Kidney (tissue), 14 donors: ENCODE measurements around the gene EBP. TPM values are rescaled to one million over a fixed set of nuclear protein-coding genes. Genes with fewer than 3 reads are reported as not detected.
A peak's percentile ranks its signal among the peaks of the same experiment; 100 is the strongest.

Source experiments
- DNase-seq, 5 donors: peaks; one replicate each; pipeline ENCODE4 v3.0.0-alpha.2; 2013 to 2020
- FAIRE-seq: peaks from 2 replicates; lab custom pipeline; 2012; peaks lifted over from hg19 to GRCh38; lab: Jason Lieb, UNC
- H3K27ac ChIP-seq, 2 donors: one replicate each; pipeline ENCODE4 v1.7.0; 2013; ENCODE audit warnings: low read depth in 2 of 2, low read length in 2 of 2, inconsistent platforms in 1 of 2
- H3K27me3 ChIP-seq: one replicate; pipeline ENCODE4 v1.7.1; 2013; ENCODE audit warnings: low read length, inconsistent platforms; ENCODE audit not compliant: control insufficient read depth, insufficient read depth
- H3K36me3 ChIP-seq, 3 donors: one replicate each; pipeline versions ENCODE4 v1.7.0 to v1.7.1; 2013; ENCODE audit warnings: low read length in 3 of 3, control low read depth in 1 of 3, inconsistent platforms in 1 of 3; ENCODE audit not compliant: insufficient read depth in 3 of 3, control insufficient read depth in 2 of 3
- H3K4me1 ChIP-seq, 3 donors: one replicate each; pipeline versions ENCODE4 v1.7.0 to v1.7.1; 2013; ENCODE audit warnings: low read length in 3 of 3, inconsistent platforms in 1 of 3, low read depth in 1 of 3; ENCODE audit not compliant: control insufficient read depth in 2 of 3, insufficient read depth in 2 of 3
- H3K4me3 ChIP-seq, 3 donors: one replicate each; pipeline versions ENCODE4 v1.7.0 to v1.8.1; 2013; ENCODE audit warnings: low read length in 3 of 3, control low read depth in 1 of 3, inconsistent platforms in 1 of 3
- H3K9ac ChIP-seq, 3 donors: one replicate each; pipeline versions ENCODE4 v1.7.0 to v1.7.1; 2013; ENCODE audit warnings: low read length in 3 of 3, control low read depth in 1 of 3, inconsistent platforms in 1 of 3
- H3K9me3 ChIP-seq, 3 donors: one replicate each; pipeline versions ENCODE4 v1.7.0 to v1.7.1; 2013; ENCODE audit warnings: low read length in 3 of 3, control low read depth in 1 of 3, inconsistent platforms in 1 of 3; ENCODE audit not compliant: control insufficient read depth in 2 of 3, insufficient read depth in 1 of 3
- CTCF ChIP-seq: IDR thresholded peaks from 3 replicates; pipeline ENCODE4 v1.5.1; 2012; ENCODE audit warnings: mild to moderate bottlenecking, moderate library complexity, borderline replicate concordance; ENCODE audit not compliant: insufficient read depth; ENCODE audit errors: extremely low read depth
- intact Hi-C: fragments of 100-400 bp; cut with DNase I; formaldehyde crosslinking; loops from one replicate; pipeline ENCODE4 v1.11.1; 2022
- polyA plus RNA-seq: library from polyadenylated mRNA; stranded (reverse); fragments of 350-450 nt; fragmentation: Illumina TruSeq; extraction: RNeasy Lipid Tissue Mini Kit (QIAGEN cat#74804); gene quantifications from one replicate; pipeline ENCODE4 v1.2.3, GENCODE V29; 2014; ENCODE audit warnings: low read depth, low replicate concordance; ENCODE audit not compliant: insufficient read depth
- total RNA-seq: library from RNA; stranded (reverse); fragmentation: NEBNext Ultra II Directional; extraction: Animal tissue kit (Norgen Biotek cat#: 25700); gene quantifications from one replicate; pipeline ENCODE4 v1.2.1, GENCODE V29; 2021
- donor health status: control.
- donor health status: control.
- donor health status: control.
- donor health status: control.
- donor health status: control.
- donor health status: DM: yes; HTN: yes; CAD: no.
- donor health status: Normal renal cell carcinoma (clear cell type).

Gene EBP
- total and polyA plus RNA-seq, 2 donors from 2014 or later = 33.8 to 164 TPM

GRCh38 chrX:48538641-48539344, 17.2 kb downstream of the EBP start:
- intact Hi-C loops = no loop called here
- Histone ChIP-seq H3K9me3 (no peaks in the 10 kb centered on the region), H3K4me1 (peaks cover 2 to 6% (median 5%) of the 10 kb centered on the region in 3 donors), H3K27ac (peak overlapping the region in 1 of 2 donors; percentile 23), H3K9ac (peak overlapping the region in 1 of 3 donors; percentile 15), H3K36me3 (no peaks in the 10 kb centered on the region), H3K27me3 (no peaks in the 10 kb centered on the region), H3K4me3 (peak overlapping the region in 2 of 3 donors; percentile 32 to 40)
- DNase-seq (peak in 1 of 5 donors; percentile 36), FAIRE-seq (no peak)
- TF ChIP-seq CTCF = no peak

- Histone ChIP-seq H3K36me3 (no peaks in the 10 kb centered on the region), H3K27ac (peak within 1 kb of the TSS; percentile 88), H3K9me3 (no peaks in the 10 kb centered on the region), H3K4me3 (peak within 1 kb of the TSS; percentile 62 to 76 (median 73)), H3K9ac (peak within 1 kb of the TSS; percentile 22 to 65 (median 55)), H3K27me3 (no peaks in the 10 kb centered on the region), H3K4me1 (peaks cover 2 to 6% (median 5%) of the 10 kb centered on the region in 3 donors)
- DNase-seq (peak; percentile 97 to 99 (median 98)), FAIRE-seq (peak; percentile 91)
- intact Hi-C loops = no loop called here
- peak; percentile 4 for TF ChIP-seq CTCF
Observed at GRCh38 chrX:48539345-48540027, 17.9 kb downstream of the EBP start, which contains the start of gene TBC1D25. TSS of gene TBC1D25 (plus strand) at chrX:48539714. CDS start at chrX:48539798, 84 bp downstream.

GRCh38 chrX:48540028-48540375, 18.4 kb downstream of the EBP start:
- H3K4me1 ChIP-seq = peaks cover 2 to 6% (median 5%) of the 10 kb centered on the region in 3 donors
- H3K9me3 ChIP-seq = no peaks in the 10 kb centered on the region
- FAIRE-seq (no peak), DNase-seq (no peak)
- no peaks in the 10 kb centered on the region for H3K27me3 ChIP-seq
- H3K27ac ChIP-seq = peak overlapping the region; percentile 88
- H3K4me3 ChIP-seq = peak overlapping the region; percentile 62 to 76 (median 73)
- no peak for TF ChIP-seq CTCF
- H3K9ac ChIP-seq = peak overlapping the region; percentile 22 to 65 (median 55)
- H3K36me3 ChIP-seq = no peaks in the 10 kb centered on the region
- intact Hi-C loops = no loop called here
